ENCODE results near the gene PLXDC1.

- TF ChIP-seq EP300 (IDR thresholded peaks at IDR 0.05; ENCODE audit: borderline replicate concordance): no peak
- TF ChIP-seq REST (IDR thresholded peaks at IDR 0.05; ENCODE audit: low read depth): no peak
- TF ChIP-seq RAD21 (IDR thresholded peaks at IDR 0.05; ENCODE audit: low read depth): no peak
- TF ChIP-seq FOXM1 (IDR thresholded peaks at IDR 0.05; ENCODE audit: borderline replicate concordance, low read depth): no peak
These were observed 21.2 kb downstream of the PLXDC1 start for GRCh38 chr17:39130205-39130604.
